AG04449 (cell line): ENCODE data around the gene TOM1.

Source experiments
- CTCF ChIA-PET: fragments of 350-600 bp; formaldehyde crosslinking; extraction: SDS; loops from one replicate; lab custom pipeline; 2021; ENCODE audit warnings: antibody characterized with exemption; lab: Yijun Ruan, JAX
- POLR2A ChIA-PET: fragments of 400-600, 350-600 bp; formaldehyde crosslinking; extraction: SDS; loops from one replicate; lab custom pipeline; 2020; ENCODE audit warnings: antibody characterized with exemption, inconsistent platforms; lab: Yijun Ruan, JAX
- DNase-seq: peaks from one replicate; pipeline ENCODE4 v3.0.0-alpha.2; 2010; ENCODE audit warnings: low read depth, low spot score
- H3K4me3 ChIP-seq: 2 replicates; pipeline ENCODE4 v1.5.1; 2011; ENCODE audit warnings: low read depth, mild to moderate bottlenecking, control low read depth, low read length
- TF ChIP-seq, protein P1 (sequence below): IDR thresholded peaks from one replicate; pipeline ENCODE4 v1.5.1; 2011; ENCODE audit warnings: mild to moderate bottlenecking, moderate library complexity, low read length, control low read depth, inconsistent platforms; ENCODE audit not compliant: insufficient read depth; ENCODE audit errors: missing control alignments

The TOM1 gene

DNA sequence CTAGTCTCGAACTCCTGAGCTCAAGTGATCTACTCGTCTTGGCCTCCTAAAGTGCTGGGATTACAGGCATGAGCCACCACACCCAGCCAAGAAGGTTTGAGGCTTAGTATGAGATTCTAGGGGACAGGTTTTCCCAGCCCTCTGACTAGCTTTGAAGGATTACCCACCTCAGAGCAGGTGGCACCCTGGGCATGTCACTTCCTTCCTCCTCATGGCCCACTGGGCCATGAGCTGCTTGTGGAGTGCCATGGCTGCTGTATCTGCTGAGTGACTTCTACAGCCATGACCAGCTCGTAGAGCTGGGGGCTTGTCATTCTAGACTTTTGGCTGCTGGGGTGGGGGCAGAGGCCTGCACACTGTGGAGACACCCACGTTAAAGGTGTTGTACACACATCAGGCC, 25.1 kb downstream of the TOM1 start:
- DNase-seq = no peak
- POLR2A ChIA-PET = no interaction called here
- TF ChIP-seq, protein P1, sequence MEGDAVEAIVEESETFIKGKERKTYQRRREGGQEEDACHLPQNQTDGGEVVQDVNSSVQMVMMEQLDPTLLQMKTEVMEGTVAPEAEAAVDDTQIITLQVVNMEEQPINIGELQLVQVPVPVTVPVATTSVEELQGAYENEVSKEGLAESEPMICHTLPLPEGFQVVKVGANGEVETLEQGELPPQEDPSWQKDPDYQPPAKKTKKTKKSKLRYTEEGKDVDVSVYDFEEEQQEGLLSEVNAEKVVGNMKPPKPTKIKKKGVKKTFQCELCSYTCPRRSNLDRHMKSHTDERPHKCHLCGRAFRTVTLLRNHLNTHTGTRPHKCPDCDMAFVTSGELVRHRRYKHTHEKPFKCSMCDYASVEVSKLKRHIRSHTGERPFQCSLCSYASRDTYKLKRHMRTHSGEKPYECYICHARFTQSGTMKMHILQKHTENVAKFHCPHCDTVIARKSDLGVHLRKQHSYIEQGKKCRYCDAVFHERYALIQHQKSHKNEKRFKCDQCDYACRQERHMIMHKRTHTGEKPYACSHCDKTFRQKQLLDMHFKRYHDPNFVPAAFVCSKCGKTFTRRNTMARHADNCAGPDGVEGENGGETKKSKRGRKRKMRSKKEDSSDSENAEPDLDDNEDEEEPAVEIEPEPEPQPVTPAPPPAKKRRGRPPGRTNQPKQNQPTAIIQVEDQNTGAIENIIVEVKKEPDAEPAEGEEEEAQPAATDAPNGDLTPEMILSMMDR = no peak
- CTCF ChIA-PET = interaction anchor here (0.8 kb wide), 1 partner anchor 21 kb away, joined by 3 read pairs; no protein-coding TSS in a partner anchor
- no peak overlapping the region for H3K4me3 ChIP-seq

DNA sequence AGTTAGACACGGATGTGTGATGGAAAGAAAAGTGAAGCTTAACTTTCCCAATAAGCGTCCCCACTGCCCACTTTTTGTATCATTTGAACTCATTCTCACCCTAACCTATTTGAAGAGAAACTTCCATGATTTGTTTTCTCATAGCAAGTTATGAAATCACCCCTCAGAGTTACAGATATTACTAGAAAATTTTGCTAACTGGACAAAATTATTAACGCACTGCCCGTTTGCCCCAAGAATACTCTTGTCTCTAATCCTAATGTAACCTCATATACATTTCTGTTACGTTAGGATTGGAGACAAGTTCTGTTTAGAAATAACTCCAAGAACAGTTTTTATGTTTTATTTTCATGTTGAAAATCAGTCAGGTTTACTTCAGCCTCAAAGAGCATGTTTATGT, 25.5 kb downstream of the TOM1 start:
- CTCF ChIA-PET = interaction anchor here (0.8 kb wide), 1 partner anchor 21 kb away, joined by 3 read pairs; no protein-coding TSS in a partner anchor

DNA sequence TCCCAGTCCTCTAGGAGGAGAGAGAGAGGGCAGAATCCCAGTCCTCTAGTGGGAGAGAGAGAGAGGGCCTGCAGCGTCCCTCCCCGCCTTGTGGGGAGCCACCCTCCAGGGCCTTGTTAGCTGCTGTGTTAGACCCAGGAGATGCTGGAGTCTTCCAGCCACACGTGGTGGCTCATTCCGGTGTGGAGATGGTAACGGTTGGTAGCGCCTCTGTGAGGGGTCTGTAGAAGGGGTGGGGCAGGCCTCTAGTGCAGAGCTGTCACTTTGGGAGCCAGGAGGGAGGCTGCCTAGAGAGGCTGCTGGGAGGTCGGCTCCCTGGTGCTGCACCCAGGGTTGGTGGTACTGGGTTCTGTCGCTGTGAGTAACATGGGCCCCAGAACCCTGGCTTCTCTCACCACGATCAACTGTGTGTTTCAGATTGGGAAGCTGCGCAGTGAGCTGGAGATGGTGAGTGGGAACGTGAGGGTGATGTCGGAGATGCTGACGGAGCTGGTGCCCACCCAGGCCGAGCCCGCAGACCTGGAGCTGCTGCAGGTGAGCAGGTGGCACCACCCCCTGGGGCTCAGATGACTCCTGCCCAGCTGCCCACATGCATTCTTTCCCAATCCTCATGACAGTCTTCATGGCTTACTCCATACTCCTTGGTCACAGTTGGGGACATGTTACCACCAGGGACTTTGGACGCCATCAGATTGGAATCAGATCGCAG, 27.3 kb downstream of the TOM1 start:
- CTCF ChIA-PET = interaction anchor here (0.9 kb wide), 1 partner anchor 16 kb away, joined by 3 read pairs; no protein-coding TSS in a partner anchor
- H3K4me3 ChIP-seq = no peak overlapping the region
- no peak for DNase-seq
- TF ChIP-seq, protein P1 = no peak
- POLR2A ChIA-PET = no interaction called here

More for the DNA sequence above, 25.5 kb downstream of the TOM1 start:
- no peak for DNase-seq
- H3K4me3 ChIP-seq = no peak overlapping the region
- POLR2A ChIA-PET = no interaction called here
- TF ChIP-seq, protein P1 = no peak

DNA sequence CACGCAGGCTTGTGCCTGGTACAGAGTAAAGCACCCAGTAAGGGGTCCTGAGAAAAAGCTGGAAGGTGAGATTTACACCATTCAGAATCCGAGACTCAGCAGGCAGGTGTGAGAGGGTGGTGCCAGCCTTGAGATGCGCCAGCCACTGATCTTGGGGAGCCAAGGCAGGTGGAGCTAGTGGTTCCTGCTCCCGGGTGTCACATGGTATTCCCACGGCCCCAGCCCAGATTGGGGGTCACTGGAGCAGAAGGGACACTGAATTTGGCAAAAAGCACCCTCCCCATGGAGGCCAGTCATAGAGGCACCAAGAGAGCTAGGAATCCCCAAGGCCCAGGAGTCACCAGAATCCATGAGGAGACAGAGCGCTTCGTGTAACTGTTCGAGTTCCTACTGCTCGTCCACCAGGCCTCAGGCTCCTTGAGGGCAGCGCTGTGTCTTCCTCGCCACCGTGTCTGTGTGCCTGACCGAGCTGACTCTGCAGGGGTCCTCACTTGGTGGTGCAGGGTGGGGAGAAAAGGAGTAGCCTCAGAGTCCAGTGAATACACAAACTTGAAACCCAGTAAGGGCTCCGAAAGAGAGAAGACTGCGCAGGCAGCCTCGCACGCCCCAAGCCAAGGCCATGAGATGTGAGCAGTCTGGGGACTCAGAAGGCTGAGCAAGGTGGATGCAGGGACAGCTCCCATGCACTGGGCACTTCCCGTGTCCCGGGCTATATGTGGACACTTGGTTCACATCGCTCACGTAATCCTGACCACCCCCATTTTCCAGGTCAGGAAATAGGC, 28.2 kb downstream of the TOM1 start:
- no peak overlapping the region for H3K4me3 ChIP-seq
- TF ChIP-seq, protein P1 = no peak
- ChIA-PET POLR2A (no interaction called here), CTCF (interaction anchor here (0.9 kb wide), 1 partner anchor 17 kb away, joined by 3 read pairs; no protein-coding TSS in a partner anchor)
- no peak for DNase-seq

DNA sequence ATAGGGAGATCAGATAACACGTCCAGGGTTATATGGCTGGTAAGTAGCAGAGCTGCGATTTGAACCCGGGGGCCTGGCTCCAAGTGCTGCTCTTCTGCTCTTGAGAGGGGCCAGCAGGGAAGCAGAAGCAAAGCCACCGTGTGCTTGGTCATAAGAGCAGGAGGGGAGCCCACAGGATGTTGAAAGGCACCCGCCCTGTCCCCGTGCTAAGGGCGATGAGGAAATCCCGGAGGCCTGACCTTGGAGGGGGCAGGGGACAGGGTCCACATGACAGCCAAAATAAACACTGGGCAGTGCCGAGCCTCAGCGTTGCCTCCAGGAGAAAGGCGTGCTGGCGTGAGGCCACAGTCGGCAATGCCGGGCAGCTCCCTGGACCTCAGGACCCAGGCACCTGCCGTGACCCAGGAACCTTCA, 28.8 kb downstream of the TOM1 start:
- ChIA-PET CTCF (no interaction called here), POLR2A (no interaction called here)
- no peak overlapping the region for H3K4me3 ChIP-seq
- TF ChIP-seq, protein P1 = no peak
- DNase-seq = no peak
